ENCODE results near the gene IFIT1.
"Not testable (repeated sequence)": the region's sequence is repeated elsewhere in the genome, so short reads cannot be mapped to it uniquely, and the experiment has no call there.

IFIT1 gene

GRCh38 chr10:89379103-89379502 is 13.3 kb upstream of the IFIT1 start:
- no peaks in the 10 kb centered on the region for H3K27me3 ChIP-seq (replicated peaks; ENCODE audit: control insufficient read depth, insufficient read depth, low read length, poor library complexity, severe bottlenecking)
- H3K4me1 ChIP-seq (ENCODE audit: control insufficient read depth, insufficient read depth, low read length, poor library complexity, severe bottlenecking), result no peaks in the 10 kb centered on the region
- no peaks in the 10 kb centered on the region for H3K36me3 ChIP-seq (ENCODE audit: control insufficient read depth, insufficient read depth, low read length)
- H3K27ac ChIP-seq (ENCODE audit: insufficient read depth, low read length, poor library complexity, severe bottlenecking), result no peak overlapping the region
- no peaks in the 10 kb centered on the region for H3K9me3 ChIP-seq (ENCODE audit: control insufficient read depth, low read length)
- DNase-seq, result no peak
- no peak overlapping the region for H3K4me3 ChIP-seq (ENCODE audit: insufficient read depth, low read depth, low read length, poor library complexity, severe bottlenecking)

- DNase-seq, result no peak
- no peaks in the 10 kb centered on the region for H3K9me3 ChIP-seq (ENCODE audit: control insufficient read depth, low read length)
- no peak overlapping the region for H3K4me3 ChIP-seq (ENCODE audit: insufficient read depth, low read depth, low read length, poor library complexity, severe bottlenecking)
- no peak overlapping the region for H3K27ac ChIP-seq (ENCODE audit: insufficient read depth, low read length, poor library complexity, severe bottlenecking)
- no peaks in the 10 kb centered on the region for H3K36me3 ChIP-seq (ENCODE audit: control insufficient read depth, insufficient read depth, low read length)
- no peaks in the 10 kb centered on the region for H3K27me3 ChIP-seq (replicated peaks; ENCODE audit: control insufficient read depth, insufficient read depth, low read length, poor library complexity, severe bottlenecking)
- no peaks in the 10 kb centered on the region for H3K4me1 ChIP-seq (ENCODE audit: control insufficient read depth, insufficient read depth, low read length, poor library complexity, severe bottlenecking)
These were observed 9.7 kb upstream of the IFIT1 start for GRCh38 chr10:89382757-89383156.

GRCh38 chr10:89384474-89385340 is 7.7 kb upstream of the IFIT1 start:
- Histone ChIP-seq H3K27ac (ENCODE audit: insufficient read depth, low read length, poor library complexity, severe bottlenecking) (no peak overlapping the region), H3K4me1 (ENCODE audit: control insufficient read depth, insufficient read depth, low read length, poor library complexity, severe bottlenecking) (no peaks in the 10 kb centered on the region), H3K36me3 (ENCODE audit: control insufficient read depth, insufficient read depth, low read length) (no peaks in the 10 kb centered on the region), H3K9me3 (ENCODE audit: control insufficient read depth, low read length) (no peaks in the 10 kb centered on the region), H3K27me3 (replicated peaks; ENCODE audit: control insufficient read depth, insufficient read depth, low read length, poor library complexity, severe bottlenecking) (no peaks in the 10 kb centered on the region), H3K4me3 (ENCODE audit: insufficient read depth, low read depth, low read length, poor library complexity, severe bottlenecking) (no peak overlapping the region)
- DNase-seq, result no peak

- no peaks in the 10 kb centered on the region for H3K27me3 ChIP-seq (replicated peaks; ENCODE audit: control insufficient read depth, insufficient read depth, low read length, poor library complexity, severe bottlenecking)
- DNase-seq, result no peak
- H3K36me3 ChIP-seq (ENCODE audit: control insufficient read depth, insufficient read depth, low read length), result no peaks in the 10 kb centered on the region
- peaks cover 11% of the 10 kb centered on the region for H3K4me1 ChIP-seq (ENCODE audit: control insufficient read depth, insufficient read depth, low read length, poor library complexity, severe bottlenecking)
- no peak overlapping the region for H3K4me3 ChIP-seq (ENCODE audit: insufficient read depth, low read depth, low read length, poor library complexity, severe bottlenecking)
- H3K27ac ChIP-seq (ENCODE audit: insufficient read depth, low read length, poor library complexity, severe bottlenecking), result no peak overlapping the region
- no peaks in the 10 kb centered on the region for H3K9me3 ChIP-seq (ENCODE audit: control insufficient read depth, low read length)
These were observed 3.6 kb upstream of the IFIT1 start for GRCh38 chr10:89388806-89389205.

GRCh38 chr10:89389254-89389653 is 3.2 kb upstream of the IFIT1 start:
- no peak for DNase-seq
- Histone ChIP-seq H3K36me3 (ENCODE audit: control insufficient read depth, insufficient read depth, low read length) (no peaks in the 10 kb centered on the region), H3K27ac (ENCODE audit: insufficient read depth, low read length, poor library complexity, severe bottlenecking) (no peak overlapping the region), H3K9me3 (ENCODE audit: control insufficient read depth, low read length) (no peaks in the 10 kb centered on the region), H3K4me1 (ENCODE audit: control insufficient read depth, insufficient read depth, low read length, poor library complexity, severe bottlenecking) (peaks cover 11% of the 10 kb centered on the region), H3K27me3 (replicated peaks; ENCODE audit: control insufficient read depth, insufficient read depth, low read length, poor library complexity, severe bottlenecking) (no peaks in the 10 kb centered on the region), H3K4me3 (ENCODE audit: insufficient read depth, low read depth, low read length, poor library complexity, severe bottlenecking) (no peak overlapping the region)

GRCh38 chr10:89390476-89391225 is 1.8 kb upstream of the IFIT1 start:
- DNase-seq, result no peak
- Histone ChIP-seq H3K4me3 (ENCODE audit: insufficient read depth, low read depth, low read length, poor library complexity, severe bottlenecking) (no peak overlapping the region), H3K4me1 (ENCODE audit: control insufficient read depth, insufficient read depth, low read length, poor library complexity, severe bottlenecking) (peaks cover 11% of the 10 kb centered on the region), H3K27me3 (replicated peaks; ENCODE audit: control insufficient read depth, insufficient read depth, low read length, poor library complexity, severe bottlenecking) (no peaks in the 10 kb centered on the region), H3K27ac (ENCODE audit: insufficient read depth, low read length, poor library complexity, severe bottlenecking) (peak overlapping the region; percentile 30), H3K9me3 (ENCODE audit: control insufficient read depth, low read length) (no peaks in the 10 kb centered on the region), H3K36me3 (ENCODE audit: control insufficient read depth, insufficient read depth, low read length) (no peaks in the 10 kb centered on the region)

- not testable (repeated sequence) for H3K36me3 ChIP-seq (ENCODE audit: control insufficient read depth, insufficient read depth, low read length); DNase-seq; H3K4me3 ChIP-seq (ENCODE audit: insufficient read depth, low read depth, low read length, poor library complexity, severe bottlenecking); H3K27me3 ChIP-seq (replicated peaks; ENCODE audit: control insufficient read depth, insufficient read depth, low read length, poor library complexity, severe bottlenecking); H3K9me3 ChIP-seq (ENCODE audit: control insufficient read depth, low read length)
- peak overlapping the region; percentile 30 for H3K27ac ChIP-seq (ENCODE audit: insufficient read depth, low read length, poor library complexity, severe bottlenecking)
- H3K4me1 ChIP-seq (ENCODE audit: control insufficient read depth, insufficient read depth, low read length, poor library complexity, severe bottlenecking), result peaks cover 11% of the 10 kb centered on the region
These were observed 1.2 kb upstream of the IFIT1 start for GRCh38 chr10:89391226-89391576.

- H3K9me3 ChIP-seq (ENCODE audit: control insufficient read depth, low read length), result no peaks in the 10 kb centered on the region
- H3K27me3 ChIP-seq (replicated peaks; ENCODE audit: control insufficient read depth, insufficient read depth, low read length, poor library complexity, severe bottlenecking), result no peaks in the 10 kb centered on the region
- peak overlapping the region; percentile 71 for H3K27ac ChIP-seq (ENCODE audit: insufficient read depth, low read length, poor library complexity, severe bottlenecking)
- no peaks in the 10 kb centered on the region for H3K36me3 ChIP-seq (ENCODE audit: control insufficient read depth, insufficient read depth, low read length)
- peak overlapping the region; percentile 67 for H3K4me3 ChIP-seq (ENCODE audit: insufficient read depth, low read depth, low read length, poor library complexity, severe bottlenecking)
- no peak for DNase-seq
- H3K4me1 ChIP-seq (ENCODE audit: control insufficient read depth, insufficient read depth, low read length, poor library complexity, severe bottlenecking), result peaks cover 11% of the 10 kb centered on the region
These were observed 551 bp downstream of the IFIT1 start for GRCh38 chr10:89392974-89393373.

GRCh38 chr10:89393898-89394297 is 1.5 kb downstream of the IFIT1 start:
- Histone ChIP-seq H3K9me3 (ENCODE audit: control insufficient read depth, low read length) (no peaks in the 10 kb centered on the region), H3K36me3 (ENCODE audit: control insufficient read depth, insufficient read depth, low read length) (no peaks in the 10 kb centered on the region), H3K27ac (ENCODE audit: insufficient read depth, low read length, poor library complexity, severe bottlenecking) (no peak overlapping the region), H3K4me1 (ENCODE audit: control insufficient read depth, insufficient read depth, low read length, poor library complexity, severe bottlenecking) (peaks cover 11% of the 10 kb centered on the region), H3K27me3 (replicated peaks; ENCODE audit: control insufficient read depth, insufficient read depth, low read length, poor library complexity, severe bottlenecking) (no peaks in the 10 kb centered on the region), H3K4me3 (ENCODE audit: insufficient read depth, low read depth, low read length, poor library complexity, severe bottlenecking) (no peak overlapping the region)
- no peak for DNase-seq

- Histone ChIP-seq H3K36me3 (ENCODE audit: control insufficient read depth, insufficient read depth, low read length) (no peaks in the 10 kb centered on the region), H3K27me3 (replicated peaks; ENCODE audit: control insufficient read depth, insufficient read depth, low read length, poor library complexity, severe bottlenecking) (no peaks in the 10 kb centered on the region), H3K27ac (ENCODE audit: insufficient read depth, low read length, poor library complexity, severe bottlenecking) (no peak overlapping the region), H3K4me1 (ENCODE audit: control insufficient read depth, insufficient read depth, low read length, poor library complexity, severe bottlenecking) (peaks cover 11% of the 10 kb centered on the region), H3K4me3 (ENCODE audit: insufficient read depth, low read depth, low read length, poor library complexity, severe bottlenecking) (no peak overlapping the region), H3K9me3 (ENCODE audit: control insufficient read depth, low read length) (no peaks in the 10 kb centered on the region)
- no peak for DNase-seq
These were observed 2.7 kb downstream of the IFIT1 start for GRCh38 chr10:89395141-89395540.
